Cardiac muscle cell (in vitro differentiated cells and primary cell): ENCODE results near the gene STX16. TPM values are rescaled to one million over a fixed set of nuclear protein-coding genes. Genes with fewer than 3 reads are reported as not detected.
A peak's percentile ranks its signal among the peaks of the same experiment; 100 is the strongest.

Source experiments
- DNase-seq, 2 donors: peaks; one replicate each; pipeline versions ENCODE4 v3.0.0 to v3.0.0-alpha.2; 2010 to 2017; ENCODE audit warnings: low read depth in 1 of 2, low spot score in 1 of 2
- H3K27ac ChIP-seq: fragments of 200-600 bp; sonication (generic); 2 replicates; pipeline ENCODE4 v1.5.1; 2016
- H3K27me3 ChIP-seq: fragments of 200-600 bp; sonication (generic); 2 replicates; pipeline ENCODE4 v1.6.0; 2016; ENCODE audit warnings: control low read depth
- H3K36me3 ChIP-seq: fragments of 200-600 bp; sonication (generic); 2 replicates; pipeline ENCODE4 v1.5.1; 2016; ENCODE audit warnings: control low read depth
- H3K4me1 ChIP-seq: fragments of 200-600 bp; sonication (generic); 2 replicates; pipeline ENCODE4 v1.8.1; 2017; ENCODE audit warnings: low read depth, mild to moderate bottlenecking, mixed run types
- H3K4me3 ChIP-seq: fragments of 200-600 bp; sonication (generic); 2 replicates; pipeline ENCODE4 v1.5.1; 2016; ENCODE audit warnings: mild to moderate bottlenecking
- H3K9me3 ChIP-seq: fragments of 200-600 bp; sonication (generic); 2 replicates; pipeline ENCODE4 v1.5.1; 2017; ENCODE audit warnings: low read depth, mild to moderate bottlenecking, control low read depth
- polyA plus RNA-seq: library from polyadenylated mRNA; unstranded; fragments of >200 nt; fragmentation: Nextera tagmentation; extraction: Ambion mirVana; gene quantifications from 2 replicates; pipeline ENCODE4 v1.2.1, GENCODE V29; 2016
- total RNA-seq: library from RNA; depleted of rRNA; stranded (reverse); fragments of >200 nt; gene quantifications from 2 replicates; pipeline ENCODE4 v1.2.3, GENCODE V29; 2016
- TF ChIP-seq, protein P1 (sequence below): IDR thresholded peaks from 2 replicates; pipeline ENCODE4 v1.5.1; 2012; ENCODE audit warnings: low read depth, mild to moderate bottlenecking, low read length

Gene STX16
- total and polyA plus RNA-seq, 2 experiments from 2014 or later: 55.5 to 58.1 TPM

DNA sequence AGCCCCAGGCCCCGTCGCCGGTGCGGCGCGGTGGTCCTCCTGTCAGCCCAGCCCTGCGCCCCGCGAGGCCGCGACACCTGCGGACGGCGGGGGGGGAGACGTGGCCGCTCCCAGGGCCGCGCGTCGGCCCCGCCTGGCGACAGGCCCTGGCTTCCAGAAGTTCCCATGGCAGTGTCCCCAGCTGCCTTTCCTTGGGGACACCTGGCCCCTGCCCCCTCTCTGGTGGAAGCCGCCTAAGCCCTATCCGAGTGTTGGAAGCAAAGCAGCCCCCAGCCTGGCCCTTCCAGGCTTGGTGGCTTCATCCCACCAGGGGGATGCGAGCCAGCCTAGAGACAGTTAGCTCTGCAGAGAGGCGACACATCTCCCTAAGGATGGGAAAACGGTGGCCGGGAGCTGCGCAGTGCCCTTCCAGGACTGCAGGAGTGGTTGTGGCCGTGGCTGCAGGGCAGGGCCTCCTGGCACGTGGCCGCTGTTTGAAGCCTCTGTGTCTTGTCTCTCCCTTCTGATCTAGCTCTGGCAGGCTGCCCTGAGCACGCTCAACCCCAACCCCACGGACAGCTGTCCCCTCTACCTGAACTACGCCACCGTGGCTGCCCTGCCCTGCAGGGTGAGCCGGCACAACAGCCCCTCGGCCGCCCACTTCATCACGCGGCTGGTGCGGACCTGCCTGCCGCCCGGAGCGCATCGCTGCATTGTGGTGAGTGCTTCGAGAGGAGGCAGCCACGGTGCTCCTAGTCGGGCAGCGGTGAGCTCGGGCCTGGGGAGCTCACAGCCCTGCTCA is 42.3 kb downstream of the STX16 start:
- DNase-seq: peak in 1 of 2 donors; percentile 7
- TF ChIP-seq, protein P1, sequence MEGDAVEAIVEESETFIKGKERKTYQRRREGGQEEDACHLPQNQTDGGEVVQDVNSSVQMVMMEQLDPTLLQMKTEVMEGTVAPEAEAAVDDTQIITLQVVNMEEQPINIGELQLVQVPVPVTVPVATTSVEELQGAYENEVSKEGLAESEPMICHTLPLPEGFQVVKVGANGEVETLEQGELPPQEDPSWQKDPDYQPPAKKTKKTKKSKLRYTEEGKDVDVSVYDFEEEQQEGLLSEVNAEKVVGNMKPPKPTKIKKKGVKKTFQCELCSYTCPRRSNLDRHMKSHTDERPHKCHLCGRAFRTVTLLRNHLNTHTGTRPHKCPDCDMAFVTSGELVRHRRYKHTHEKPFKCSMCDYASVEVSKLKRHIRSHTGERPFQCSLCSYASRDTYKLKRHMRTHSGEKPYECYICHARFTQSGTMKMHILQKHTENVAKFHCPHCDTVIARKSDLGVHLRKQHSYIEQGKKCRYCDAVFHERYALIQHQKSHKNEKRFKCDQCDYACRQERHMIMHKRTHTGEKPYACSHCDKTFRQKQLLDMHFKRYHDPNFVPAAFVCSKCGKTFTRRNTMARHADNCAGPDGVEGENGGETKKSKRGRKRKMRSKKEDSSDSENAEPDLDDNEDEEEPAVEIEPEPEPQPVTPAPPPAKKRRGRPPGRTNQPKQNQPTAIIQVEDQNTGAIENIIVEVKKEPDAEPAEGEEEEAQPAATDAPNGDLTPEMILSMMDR: no peak

DNA sequence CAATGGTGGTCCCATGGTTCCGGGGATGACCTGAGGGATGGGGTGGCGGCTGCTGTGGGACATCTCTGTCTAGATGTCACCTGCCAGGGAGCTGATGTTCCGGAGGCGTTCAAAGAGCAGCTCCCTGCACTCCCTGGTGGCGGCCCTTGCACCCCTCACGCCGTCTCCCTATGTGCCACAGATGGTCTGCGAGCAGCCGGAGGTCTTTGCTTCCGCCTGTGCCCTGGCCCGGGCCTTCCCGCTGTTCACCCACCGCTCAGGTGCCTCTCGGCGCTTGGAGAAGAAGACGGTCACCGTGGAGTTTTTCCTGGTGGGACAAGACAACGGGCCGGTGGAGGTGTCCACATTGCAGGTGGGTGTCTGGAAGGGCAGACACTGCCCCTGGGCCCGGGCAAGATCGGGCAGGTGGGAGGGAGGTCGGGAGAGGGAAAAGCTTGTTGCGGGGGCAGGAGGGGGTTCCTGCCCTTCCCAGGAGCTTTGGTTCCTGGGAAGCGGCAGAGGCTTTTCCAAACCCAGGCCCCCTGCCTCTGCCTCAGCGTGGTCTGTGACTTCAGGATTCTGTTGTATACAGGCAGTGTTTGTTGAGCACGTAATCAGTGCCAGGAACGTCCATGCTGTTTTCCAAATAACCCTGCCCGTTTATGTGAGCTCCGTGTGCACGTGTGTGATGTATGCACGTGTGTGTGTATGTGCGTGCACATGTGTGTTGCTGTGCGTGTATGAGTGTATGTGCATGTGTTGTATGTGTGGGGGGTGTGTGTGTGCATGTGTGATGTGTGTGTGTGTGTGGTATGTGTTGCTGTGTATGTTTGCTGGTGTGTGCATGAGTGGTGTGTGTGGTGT is 43.4 kb downstream of the STX16 start:
- H3K27me3 ChIP-seq: no peaks in the 10 kb centered on the region
- no peaks in the 10 kb centered on the region for H3K9me3 ChIP-seq
- H3K36me3 ChIP-seq: no peaks in the 10 kb centered on the region
- H3K4me1 ChIP-seq: peaks cover 3% of the 10 kb centered on the region
- no peak overlapping the region for H3K4me3 ChIP-seq
- TF ChIP-seq, protein P1: no peak
- H3K27ac ChIP-seq: no peak overlapping the region
- DNase-seq: no peak

More for the DNA sequence above, 42.3 kb downstream of the STX16 start:
- H3K4me1 ChIP-seq: peaks cover 3% of the 10 kb centered on the region
- no peaks in the 10 kb centered on the region for H3K36me3 ChIP-seq
- no peaks in the 10 kb centered on the region for H3K27me3 ChIP-seq
- no peak overlapping the region for H3K27ac ChIP-seq
- no peaks in the 10 kb centered on the region for H3K9me3 ChIP-seq
- H3K4me3 ChIP-seq: no peak overlapping the region

DNA sequence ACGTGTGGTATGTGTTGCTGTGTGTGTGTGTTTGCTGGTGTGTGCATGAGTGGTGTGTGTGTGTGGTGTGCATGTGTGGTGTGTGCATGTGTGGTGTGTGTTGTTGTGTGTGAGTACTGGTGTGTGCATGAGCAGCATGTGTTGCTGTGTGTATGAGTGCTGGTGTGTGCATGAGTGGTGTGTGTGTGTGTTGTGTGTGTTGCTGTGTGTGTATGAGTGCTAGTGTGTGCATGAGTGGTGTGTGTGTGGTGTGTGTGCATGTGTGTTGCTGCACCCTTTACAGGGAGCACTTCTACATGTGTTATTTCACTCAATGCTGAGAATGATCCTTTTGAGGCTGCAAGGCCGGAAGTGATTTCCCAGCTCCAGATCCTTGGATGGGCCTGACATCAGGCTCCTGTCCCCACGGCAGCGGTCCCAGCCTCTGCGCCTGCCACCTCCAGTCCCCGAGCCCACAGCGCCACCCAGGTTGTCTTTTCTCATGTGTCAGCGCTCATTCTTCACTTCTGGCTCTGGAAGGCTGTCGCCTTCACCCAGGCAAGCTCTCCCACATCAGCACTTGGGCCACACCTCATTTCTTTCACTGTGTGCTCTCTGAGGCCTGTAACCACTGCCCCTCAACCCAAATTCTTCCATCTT is 44.1 kb downstream of the STX16 start:
- peak in 1 of 2 donors; percentile 18 for DNase-seq
- Histone ChIP-seq H3K4me3 (no peak overlapping the region), H3K27ac (no peak overlapping the region), H3K27me3 (no peaks in the 10 kb centered on the region), H3K9me3 (no peaks in the 10 kb centered on the region), H3K36me3 (peaks cover under 1% of the 10 kb centered on the region), H3K4me1 (peaks cover 3% of the 10 kb centered on the region)
- TF ChIP-seq, protein P1: no peak

DNA sequence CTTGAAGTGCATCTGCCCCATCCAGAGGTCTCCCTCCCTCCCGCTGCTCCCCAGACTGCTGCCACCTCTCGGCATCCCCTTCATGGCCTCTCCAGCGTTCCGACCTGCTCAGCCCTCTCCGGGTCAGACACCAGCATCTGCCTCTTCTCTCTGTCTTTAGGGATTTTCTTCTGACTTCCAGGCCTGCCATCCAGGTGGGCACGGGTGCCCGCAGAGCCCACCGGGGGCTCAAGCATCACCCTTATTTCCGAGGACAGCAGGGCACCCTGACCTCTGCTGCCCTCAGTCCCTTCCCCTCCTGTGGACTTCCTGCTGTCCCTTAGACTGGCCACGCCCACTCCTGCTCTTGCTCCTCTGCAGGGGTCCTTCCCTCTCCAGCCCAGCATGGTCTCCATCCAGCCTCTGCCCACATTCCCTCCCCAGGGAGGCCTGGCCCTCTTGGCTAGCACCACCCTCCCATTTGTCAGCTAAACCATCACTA is 44.9 kb downstream of the STX16 start:
- H3K4me3 ChIP-seq: no peak overlapping the region
- TF ChIP-seq, protein P1: no peak
- H3K27ac ChIP-seq: no peak overlapping the region
- H3K4me1 ChIP-seq: peaks cover 3% of the 10 kb centered on the region
- DNase-seq: no peak
- H3K36me3 ChIP-seq: peaks cover 3% of the 10 kb centered on the region
- no peaks in the 10 kb centered on the region for H3K9me3 ChIP-seq
- H3K27me3 ChIP-seq: no peaks in the 10 kb centered on the region

DNA sequence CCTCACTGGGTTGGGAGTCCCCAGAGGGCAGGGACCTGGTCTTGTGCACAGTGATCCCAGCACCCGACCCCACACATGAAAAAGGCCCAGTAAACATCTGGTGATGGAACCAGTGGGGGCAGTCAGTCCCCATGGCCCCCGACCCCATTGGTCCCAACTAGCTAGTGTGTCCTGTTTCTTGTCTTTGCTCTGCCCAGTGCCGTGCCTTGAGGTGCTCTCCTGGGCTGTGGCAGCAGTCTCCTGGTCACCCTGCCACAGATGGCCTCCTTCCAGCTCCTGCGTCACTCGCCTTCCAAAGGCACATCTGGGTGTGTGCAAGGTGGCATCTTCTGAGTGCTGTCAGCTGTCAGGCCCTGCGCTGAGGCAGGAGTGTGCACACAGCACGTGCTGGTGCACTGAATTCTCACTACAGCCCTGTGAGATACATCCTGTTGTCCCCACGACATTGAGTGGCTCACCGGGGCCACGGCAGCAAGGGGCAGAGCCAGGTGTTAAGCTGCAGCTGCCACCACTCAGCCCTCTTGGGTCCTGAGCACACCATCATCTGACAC is 45.4 kb downstream of the STX16 start:
- Histone ChIP-seq H3K4me1 (peaks cover 3% of the 10 kb centered on the region), H3K9me3 (no peaks in the 10 kb centered on the region), H3K4me3 (no peak overlapping the region), H3K27ac (no peak overlapping the region), H3K27me3 (no peaks in the 10 kb centered on the region), H3K36me3 (peaks cover 3% of the 10 kb centered on the region)
- TF ChIP-seq, protein P1: no peak
- DNase-seq: no peak
